ENCODE measurements around the gene ARHGAP42.

The ARHGAP42 gene

GRCh38 chr11:100761841-100762240 is 74.8 kb downstream of the ARHGAP42 start:
- DNase-seq = no peak

- DNase-seq = no peak
Measured at GRCh38 chr11:100766764-100767163, 79.7 kb downstream of the ARHGAP42 start.

GRCh38 chr11:100769165-100769564 is 82.1 kb downstream of the ARHGAP42 start:
- DNase-seq = no peak

- DNase-seq = no peak
Measured at GRCh38 chr11:100769617-100770016, 82.5 kb downstream of the ARHGAP42 start.

- no peak for DNase-seq
Measured at GRCh38 chr11:100774132-100774531, 87.0 kb downstream of the ARHGAP42 start.

GRCh38 chr11:100774859-100775258 is 87.8 kb downstream of the ARHGAP42 start:
- DNase-seq = no peak

- peak; percentile 30 for DNase-seq
Measured at GRCh38 chr11:100776212-100776896, 89.3 kb downstream of the ARHGAP42 start.

GRCh38 chr11:100777103-100777502 is 90.0 kb downstream of the ARHGAP42 start:
- no peak for DNase-seq

GRCh38 chr11:100777736-100778135 is 90.6 kb downstream of the ARHGAP42 start:
- no peak for DNase-seq

- no peak for DNase-seq
Measured at GRCh38 chr11:100778166-100778785, 91.2 kb downstream of the ARHGAP42 start.

- no peak for DNase-seq
Measured at GRCh38 chr11:100780470-100780869, 93.4 kb downstream of the ARHGAP42 start.

GRCh38 chr11:100785148-100785983 is 98.3 kb downstream of the ARHGAP42 start:
- DNase-seq = no peak

GRCh38 chr11:100788561-100789295 is 101.6 kb downstream of the ARHGAP42 start:
- DNase-seq = no peak

GRCh38 chr11:100789500-100789899 is 102.4 kb downstream of the ARHGAP42 start:
- peak; percentile 19 for DNase-seq

- no peak for DNase-seq
Measured at GRCh38 chr11:100790073-100790472, 103.0 kb downstream of the ARHGAP42 start.

GRCh38 chr11:100791103-100791502 is 104.0 kb downstream of the ARHGAP42 start:
- DNase-seq = no peak

GRCh38 chr11:100791860-100792259 is 104.8 kb downstream of the ARHGAP42 start:
- no peak for DNase-seq

- no peak for DNase-seq
Measured at GRCh38 chr11:100793525-100793924, 106.4 kb downstream of the ARHGAP42 start.

GRCh38 chr11:100794446-100794845 is 107.4 kb downstream of the ARHGAP42 start:
- DNase-seq = no peak

- no peak for DNase-seq
Measured at GRCh38 chr11:100799445-100799844, 112.4 kb downstream of the ARHGAP42 start.

GRCh38 chr11:100800202-100800601 is 113.1 kb downstream of the ARHGAP42 start:
- no peak for DNase-seq

- DNase-seq = no peak
Measured at GRCh38 chr11:100801225-100801999, 114.3 kb downstream of the ARHGAP42 start.
